GM10248 (cell line): Measurements from ENCODE around the gene CLDN34.

Experiments
- CTCF ChIA-PET: fragments of 300-600 bp; sonication (Branson Sonifier 250); formaldehyde crosslinking; extraction: SDS; loops from one replicate; lab custom pipeline; 2021; ENCODE audit warnings: antibody characterized with exemption; lab: Yijun Ruan, JAX
- POLR2A ChIA-PET: fragments of 350-650 bp; sonication (Branson Sonifier 250); formaldehyde crosslinking; extraction: SDS; loops from one replicate; lab custom pipeline; 2020; ENCODE audit warnings: antibody characterized with exemption; lab: Yijun Ruan, JAX
- DNase-seq: peaks from one replicate; pipeline ENCODE4 v3.0.0; 2012; ENCODE audit errors: extremely low spot score
- CTCF ChIP-seq: IDR thresholded peaks from 2 replicates; pipeline ENCODE4 v1.5.1; 2012; ENCODE audit warnings: mild to moderate bottlenecking, low read depth; ENCODE audit errors: extremely low read depth, missing control alignments, control extremely low read depth

The CLDN34 gene

GRCh38 chrX:10007621-10008020 is 40.5 kb downstream of the CLDN34 start:
- POLR2A ChIA-PET, result no interaction called here
- DNase-seq, result no peak
- TF ChIP-seq CTCF, result no peak
- CTCF ChIA-PET, result no interaction called here

- TF ChIP-seq CTCF, result no peak
- POLR2A ChIA-PET, result no interaction called here
- CTCF ChIA-PET, result interaction anchor here (1.4 kb wide), 1 partner anchor 111 kb away, joined by 6 read pairs; no protein-coding TSS in a partner anchor
- DNase-seq, result no peak
Observed at GRCh38 chrX:10008483-10009056, 41.4 kb downstream of the CLDN34 start.

GRCh38 chrX:10009741-10010140 is 42.6 kb downstream of the CLDN34 start:
- ChIA-PET POLR2A (no interaction called here), CTCF (interaction anchor here (1.4 kb wide), 1 partner anchor 110 kb away, joined by 6 read pairs; no protein-coding TSS in a partner anchor)
- TF ChIP-seq CTCF, result no peak
- no peak for DNase-seq

- ChIA-PET POLR2A (interaction anchor here (0.7 kb wide), 1 partner anchor 48 kb away, joined by 3 read pairs; no protein-coding TSS in a partner anchor), CTCF (interaction anchor here (4.2 kb wide), 1 partner anchor 109 kb away, joined by 32 read pairs; no protein-coding TSS in a partner anchor)
- no peak for TF ChIP-seq CTCF
- DNase-seq, result no peak
Observed at GRCh38 chrX:10010686-10011085, 43.5 kb downstream of the CLDN34 start.

- no peak for DNase-seq
- ChIA-PET CTCF (interaction anchor here (1.5 to 4.2 kb wide), 4 partner anchors 8 to 108 kb away, joined by 5 to 32 read pairs (median 8); no protein-coding TSS in a partner anchor), POLR2A (interaction anchor here (0.7 kb wide), 2 partner anchors 47 to 72 kb away, joined by 3 read pairs; no protein-coding TSS in a partner anchor)
- no peak for TF ChIP-seq CTCF
Observed at GRCh38 chrX:10011261-10011931, 44.2 kb downstream of the CLDN34 start.

GRCh38 chrX:10011991-10012390 is 44.8 kb downstream of the CLDN34 start:
- TF ChIP-seq CTCF, result no peak
- ChIA-PET CTCF (interaction anchor here (1.5 to 4.2 kb wide), 4 partner anchors 8 to 108 kb away, joined by 5 to 32 read pairs (median 8); no protein-coding TSS in a partner anchor), POLR2A (interaction anchor here (0.7 kb wide), 1 partner anchor 71 kb away, joined by 3 read pairs; no protein-coding TSS in a partner anchor)
- no peak for DNase-seq
